Endothelial cell of umbilical vein (primary cell): ENCODE data around the gene PRMT7. TPM values are rescaled to one million over a fixed set of nuclear protein-coding genes. Genes with fewer than 3 reads are reported as not detected.

ENCODE experiments used
- BruUV-seq: library from RNA; stranded (reverse); fragments of 400-500 nt; replicated peaks from 2 replicates; lab custom pipeline; 2021; lab: Mats Ljungman, UMichigan
- CTCF ChIA-PET: fragments of 300-600, 350-600 bp; sonication (Branson Sonifier 250); formaldehyde crosslinking; loops from one replicate; lab custom pipeline; 2021; ENCODE audit warnings: antibody characterized with exemption, inconsistent platforms; lab: Charles Lee
- POLR2A ChIA-PET: fragments of 300-600, 350-600 bp; sonication (Branson Sonifier 250); formaldehyde crosslinking; loops from one replicate; lab custom pipeline; 2021; ENCODE audit warnings: antibody characterized with exemption, inconsistent platforms; lab: Charles Lee
- DNase-seq: peaks from one replicate; pipeline ENCODE4 v3.0.0-alpha.2; 2011; ENCODE audit warnings: low read depth, low spot score
- FAIRE-seq: peaks from 2 replicates; lab custom pipeline; 2011; peaks lifted over from hg19 to GRCh38; lab: Jason Lieb, UNC
- H2AFZ ChIP-seq: 2 replicates; pipeline ENCODE4 v1.6.0; 2012; ENCODE audit warnings: low read depth, low read length, control low read depth, inconsistent platforms
- H3K27ac ChIP-seq: 2 replicates; pipeline ENCODE4 v1.5.1; 2011; ENCODE audit warnings: low read depth, mild to moderate bottlenecking, control low read depth, low read length, moderate library complexity; ENCODE audit not compliant: insufficient read depth
- H3K27me3 ChIP-seq, 2 experiments: 2 replicates each; pipeline versions ENCODE4 v1.6.0 to v1.6.1; 2011; ENCODE audit warnings: low read length in 2 of 2, mixed read lengths in 1 of 2; ENCODE audit not compliant: control insufficient read depth in 2 of 2, insufficient read depth in 2 of 2
- H3K36me3 ChIP-seq, 2 experiments: 2 replicates in 1 of 2; 3 replicates in 1 of 2; pipeline ENCODE4 v1.5.1; 2011; ENCODE audit warnings: low read length in 2 of 2, mild to moderate bottlenecking in 1 of 2, moderate library complexity in 1 of 2; ENCODE audit not compliant: control insufficient read depth in 2 of 2, insufficient read depth in 2 of 2; ENCODE audit errors: extremely low read depth in 1 of 2
- H3K4me1 ChIP-seq: 3 replicates; pipeline ENCODE4 v1.5.1; 2011; ENCODE audit warnings: mild to moderate bottlenecking, low read length; ENCODE audit not compliant: control insufficient read depth, insufficient read depth; ENCODE audit errors: extremely low read depth
- H3K4me2 ChIP-seq: 2 replicates; pipeline ENCODE4 v1.6.1; 2011; ENCODE audit warnings: low read length, control low read depth, mixed read lengths; ENCODE audit not compliant: insufficient read depth
- H3K4me3 ChIP-seq, 3 experiments: fragments of 200-600 bp in 1 of 3; sonication (generic), shearing (Covaris generic) in 1 of 3; replicated peaks in 1 of 3; 2 replicates each; pipeline ENCODE4 v1.5.1; 2011 to 2016; ENCODE audit warnings: control low read depth in 3 of 3, low read length in 3 of 3, mild to moderate bottlenecking in 2 of 3, inconsistent platforms in 1 of 3, low read depth in 1 of 3, moderate library complexity in 1 of 3; ENCODE audit not compliant: insufficient read depth in 1 of 3
- H3K79me2 ChIP-seq: 2 replicates; pipeline ENCODE4 v1.6.0; 2012; ENCODE audit warnings: low read length, inconsistent platforms; ENCODE audit not compliant: control insufficient read depth, insufficient read depth
- H3K9ac ChIP-seq: replicated peaks from 2 replicates; pipeline ENCODE3; 2011; ENCODE audit warnings: low read length, control low read depth; ENCODE audit not compliant: insufficient read depth; ENCODE audit errors: extremely low read depth
- H3K9me1 ChIP-seq: replicated peaks from 3 replicates; pipeline ENCODE4 v1.6.0; 2011; ENCODE audit warnings: mild to moderate bottlenecking, low read length; ENCODE audit not compliant: control insufficient read depth, insufficient read depth; ENCODE audit errors: extremely low read depth
- H3K9me3 ChIP-seq: replicated peaks from 2 replicates; pipeline ENCODE4 v1.5.1; 2012; ENCODE audit warnings: low read length, inconsistent platforms; ENCODE audit not compliant: control insufficient read depth, insufficient read depth
- H4K20me1 ChIP-seq: replicated peaks from 2 replicates; pipeline ENCODE3; 2011; ENCODE audit warnings: mild to moderate bottlenecking, low read length; ENCODE audit not compliant: control insufficient read depth, insufficient read depth; ENCODE audit errors: extremely low read depth
- EZH2 ChIP-seq: IDR thresholded peaks from 2 replicates; pipeline ENCODE4 v1.6.1; 2012; ENCODE audit warnings: borderline replicate concordance, low read depth, mild to moderate bottlenecking, moderate library complexity, low read length, inconsistent platforms; ENCODE audit not compliant: severe bottlenecking
- FOS ChIP-seq: IDR thresholded peaks from 2 replicates; pipeline ENCODE4 v1.6.1; 2011; ENCODE audit warnings: mild to moderate bottlenecking, low read length, moderate library complexity, borderline replicate concordance; ENCODE audit not compliant: insufficient read depth
- GATA2 ChIP-seq: IDR thresholded peaks from 2 replicates; pipeline ENCODE4 v1.7.0; 2011; ENCODE audit warnings: low read depth, mild to moderate bottlenecking, moderate library complexity, mixed read lengths, low read length; ENCODE audit not compliant: insufficient read length, insufficient read depth
- JUN ChIP-seq: IDR thresholded peaks from 2 replicates; pipeline ENCODE4 v1.6.1; 2011; ENCODE audit warnings: borderline replicate concordance, low read depth; ENCODE audit not compliant: insufficient read length, insufficient read depth
- MAX ChIP-seq: IDR thresholded peaks from 2 replicates; pipeline ENCODE4 v1.6.1; 2011; ENCODE audit not compliant: insufficient read depth, insufficient read length
- MYC ChIP-seq: IDR thresholded peaks from one replicate; pipeline ENCODE4 v1.6.1; 2011; ENCODE audit warnings: mild to moderate bottlenecking, low read depth, low read length
- POLR2A ChIP-seq: IDR thresholded peaks from 2 replicates; pipeline ENCODE4 v1.6.1; 2012; ENCODE audit warnings: low read depth, mild to moderate bottlenecking, control low read depth, low read length
- POLR2AphosphoS5 ChIP-seq: IDR thresholded peaks from 2 replicates; pipeline ENCODE4 v1.6.1; 2012; ENCODE audit warnings: low read depth, mild to moderate bottlenecking, control low read depth, low read length, moderate library complexity; ENCODE audit not compliant: insufficient read depth
- dilution Hi-C: fragments of 300-500 bp; cut with MboI; formaldehyde crosslinking; loops from one replicate; pipeline ENCODE4 v1.15.0; 2019; ENCODE audit warnings: low sequenced_read_pairs; ENCODE audit not compliant: extremely low pct_ligation_motif_present
- intact Hi-C: fragments of 100-400 bp; cut with micrococcal nuclease; formaldehyde crosslinking; loops from one replicate; pipeline ENCODE4 v1.10.0; 2022
- polyA plus RNA-seq, 4 experiments: library from polyadenylated mRNA; depleted of rRNA in 3 of 4; stranded (reverse) in 3 of 4; unstranded in 1 of 4; fragments of >200 nt; gene quantifications; 2 replicates each; pipeline versions ENCODE4 v1.2.1 to v1.2.3, GENCODE V29; 2011 to 2012; ENCODE audit warnings: missing spikeins in 1 of 4
- total RNA-seq: library from RNA; stranded (reverse); gene quantifications from 2 replicates; pipeline ENCODE4 v1.2.3, GENCODE V29; 2021
- TF ChIP-seq, protein P1 (sequence below), 2 donors: IDR thresholded peaks; 1 replicate in 1 of 2; 2 replicates in 1 of 2; pipeline ENCODE4 v1.5.1; 2011; ENCODE audit warnings: low read length in 2 of 2, mild to moderate bottlenecking in 2 of 2, moderate library complexity in 2 of 2, control low read depth in 1 of 2, inconsistent platforms in 1 of 2, low read depth in 1 of 2; ENCODE audit not compliant: insufficient read depth in 1 of 2; ENCODE audit errors: extremely low read depth in 1 of 2

The PRMT7 gene
- total and polyA plus RNA-seq, 2 donors (not counting 3 experiments of a cell fraction or from before 2014, with no cell fraction given), result 43.4 to 57.9 TPM

GRCh38 chr16:68281368-68282063, 29.3 kb upstream of the PRMT7 start:
- no peaks in the 10 kb centered on the region for H4K20me1 ChIP-seq

More at GRCh38 chr16:68281368-68282063, 29.3 kb upstream of the PRMT7 start:
- Histone ChIP-seq H2AFZ (no peak overlapping the region), H3K9me1 (no peaks in the 10 kb centered on the region), H3K36me3 (peaks cover 4 to 6% of the 10 kb centered on the region in 2 experiments), H3K4me2 (no peak overlapping the region), H3K27me3 (no peaks in the 10 kb centered on the region), H3K79me2 (peaks cover 44% of the 10 kb centered on the region), H3K27ac (no peak overlapping the region), H3K4me1 (peaks cover 21% of the 10 kb centered on the region), H3K4me3 (no peak overlapping the region), H3K9ac (no peak overlapping the region), H3K9me3 (no peaks in the 10 kb centered on the region)
- FAIRE-seq, result no peak
- ChIA-PET CTCF (no interaction called here), POLR2A (no interaction called here)
- dilution Hi-C loops (no loop called here), intact Hi-C loops (no loop called here)
- no TSS peak for BruUV-seq
- DNase-seq, result no peak
- TF ChIP-seq MYC, result no peak
- TF ChIP-seq, protein P1, sequence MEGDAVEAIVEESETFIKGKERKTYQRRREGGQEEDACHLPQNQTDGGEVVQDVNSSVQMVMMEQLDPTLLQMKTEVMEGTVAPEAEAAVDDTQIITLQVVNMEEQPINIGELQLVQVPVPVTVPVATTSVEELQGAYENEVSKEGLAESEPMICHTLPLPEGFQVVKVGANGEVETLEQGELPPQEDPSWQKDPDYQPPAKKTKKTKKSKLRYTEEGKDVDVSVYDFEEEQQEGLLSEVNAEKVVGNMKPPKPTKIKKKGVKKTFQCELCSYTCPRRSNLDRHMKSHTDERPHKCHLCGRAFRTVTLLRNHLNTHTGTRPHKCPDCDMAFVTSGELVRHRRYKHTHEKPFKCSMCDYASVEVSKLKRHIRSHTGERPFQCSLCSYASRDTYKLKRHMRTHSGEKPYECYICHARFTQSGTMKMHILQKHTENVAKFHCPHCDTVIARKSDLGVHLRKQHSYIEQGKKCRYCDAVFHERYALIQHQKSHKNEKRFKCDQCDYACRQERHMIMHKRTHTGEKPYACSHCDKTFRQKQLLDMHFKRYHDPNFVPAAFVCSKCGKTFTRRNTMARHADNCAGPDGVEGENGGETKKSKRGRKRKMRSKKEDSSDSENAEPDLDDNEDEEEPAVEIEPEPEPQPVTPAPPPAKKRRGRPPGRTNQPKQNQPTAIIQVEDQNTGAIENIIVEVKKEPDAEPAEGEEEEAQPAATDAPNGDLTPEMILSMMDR (IDR thresholded peaks at IDR 0.05; ENCODE audit: extremely low read depth in 1 of 2, insufficient read depth in 1 of 2, low read depth in 1 of 2, low read length in 2 of 2), result no peak
- no peak for TF ChIP-seq MAX
- TF ChIP-seq POLR2AphosphoS5, result no peak
- no peak for TF ChIP-seq EZH2
- no peak for TF ChIP-seq POLR2A
- TF ChIP-seq GATA2, result no peak
- no peak for TF ChIP-seq JUN
- TF ChIP-seq FOS, result no peak
